Stimulated activated CD8-positive, alpha-beta memory T cell treated with anti-CD3 and anti-CD28 coated beads, Interleukin-15, amount 100 ng/mL, for 48 hours (primary cell): ENCODE results near the gene MAP3K2.
"Not testable (repeated sequence)": the region's sequence is repeated elsewhere in the genome, so short reads cannot be mapped to it uniquely, and the experiment has no call there.

ENCODE experiments used
- DNase-seq, 2 donors: peaks; one replicate each; pipeline ENCODE4 v3.0.0-alpha.2; 2020; ENCODE audit warnings: low read depth in 2 of 2

Gene MAP3K2

GRCh38 chr2:127421116-127421800 lies 33.5 kb upstream of the MAP3K2 start:
- no peak for DNase-seq

- DNase-seq, result no peak
These were observed 32.5 kb upstream of the MAP3K2 start for GRCh38 chr2:127420039-127420864.

GRCh38 chr2:127419448-127420038 lies 31.8 kb upstream of the MAP3K2 start:
- DNase-seq, result no peak

GRCh38 chr2:127419112-127419430 lies 31.3 kb upstream of the MAP3K2 start:
- no peak for DNase-seq

- no peak for DNase-seq
These were observed 30.7 kb upstream of the MAP3K2 start, which contains the start of gene PROC for GRCh38 chr2:127418300-127419111. Gene PROC, plus strand, starts transcription at chr2:127418427. Its CDS starts 1,516 bp downstream, at chr2:127419943.

GRCh38 chr2:127417406-127417805 lies 29.6 kb upstream of the MAP3K2 start:
- DNase-seq, result no peak

GRCh38 chr2:127416506-127417001 lies 28.8 kb upstream of the MAP3K2 start:
- DNase-seq, result no peak

- DNase-seq, result peak; percentile 76
These were observed 28.1 kb upstream of the MAP3K2 start for GRCh38 chr2:127415593-127416505.

GRCh38 chr2:127414638-127415592 lies 27.1 kb upstream of the MAP3K2 start:
- DNase-seq, result no peak

- no peak for DNase-seq
These were observed 26.2 kb upstream of the MAP3K2 start for GRCh38 chr2:127413782-127414637.

- no peak for DNase-seq
These were observed 25.4 kb upstream of the MAP3K2 start for GRCh38 chr2:127413200-127413599.

GRCh38 chr2:127411653-127412369 lies 24.0 kb upstream of the MAP3K2 start:
- DNase-seq, result no peak

- no peak for DNase-seq
These were observed 23.3 kb upstream of the MAP3K2 start for GRCh38 chr2:127410871-127411652.

- DNase-seq, result not testable (repeated sequence)
These were observed 21.9 kb upstream of the MAP3K2 start for GRCh38 chr2:127409716-127410115.

- no peak for DNase-seq
These were observed 21.0 kb upstream of the MAP3K2 start for GRCh38 chr2:127408807-127409099.

- peak; percentile 87 to 92 for DNase-seq
These were observed 20.4 kb upstream of the MAP3K2 start for GRCh38 chr2:127408004-127408806.

- DNase-seq, result no peak
These were observed 19.9 kb upstream of the MAP3K2 start for GRCh38 chr2:127407661-127408003.
